HepG2 (cell line): ENCODE results near the gene TRIM69.

Experiments used
- ADNP ChIP-seq: sonication (generic); formaldehyde crosslinking; IDR thresholded peaks from 2 replicates; pipeline ENCODE4 v1.4.0; 2020; ENCODE audit warnings: missing genetic modification reagents
- HNRNPH1 ChIP-seq: fragments of 200-400 bp; formaldehyde crosslinking; optimal IDR thresholded peaks from 2 replicates; pipeline ENCODE3; 2017; ENCODE audit warnings: mild to moderate bottlenecking, low read depth, low read length
- MTF1 ChIP-seq: sonication (generic); formaldehyde crosslinking; IDR thresholded peaks from 2 replicates; pipeline ENCODE4 v1.5.0; 2020; ENCODE audit warnings: missing genetic modification reagents
- YY1 ChIP-seq: IDR thresholded peaks from 2 replicates; pipeline ENCODE4 v1.6.1; 2011; ENCODE audit warnings: low read length, low read depth, moderate library complexity, mild to moderate bottlenecking; ENCODE audit not compliant: insufficient read depth, insufficient replicate concordance
- ZNF331 ChIP-seq: sonication (generic); formaldehyde crosslinking; IDR thresholded peaks from 2 replicates; pipeline ENCODE4 v1.4.0; 2020; ENCODE audit warnings: missing genetic modification reagents

DNA sequence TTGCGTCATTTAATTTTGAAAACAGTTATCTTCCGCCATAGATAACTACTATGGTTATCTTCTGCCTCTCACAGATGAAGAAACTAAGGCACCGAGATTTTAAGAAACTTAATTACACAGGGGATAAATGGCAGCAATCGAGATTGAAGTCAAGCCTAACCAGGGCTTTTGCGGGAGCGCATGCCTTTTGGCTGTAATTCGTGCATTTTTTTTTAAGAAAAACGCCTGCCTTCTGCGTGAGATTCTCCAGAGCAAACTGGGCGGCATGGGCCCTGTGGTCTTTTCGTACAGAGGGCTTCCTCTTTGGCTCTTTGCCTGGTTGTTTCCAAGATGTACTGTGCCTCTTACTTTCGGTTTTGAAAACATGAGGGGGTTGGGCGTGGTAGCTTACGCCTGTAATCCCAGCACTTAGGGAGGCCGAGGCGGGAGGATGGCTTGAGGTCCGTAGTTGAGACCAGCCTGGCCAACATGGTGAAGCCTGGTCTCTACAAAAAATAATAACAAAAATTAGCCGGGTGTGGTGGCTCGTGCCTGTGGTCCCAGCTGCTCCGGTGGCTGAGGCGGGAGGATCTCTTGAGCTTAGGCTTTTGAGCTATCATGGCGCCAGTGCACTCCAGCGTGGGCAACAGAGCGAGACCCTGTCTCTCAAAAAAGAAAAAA is 23.9 kb upstream of the TRIM69 start:
- TF ChIP-seq MTF1 (CRISPR knock-in tag) (no peak), HNRNPH1 (no peak), ADNP (CRISPR knock-in tag) (no peak), ZNF331 (CRISPR knock-in tag) (0 out of 2 replicates have a peak, but pooled peaks have one; percentile 12), YY1 (no peak)
